GM23338 (cell line): ENCODE measurements around the gene IFNG-AS1. TPM values are rescaled to one million over a fixed set of nuclear protein-coding genes. Genes with fewer than 3 reads are reported as not detected.

Experiments
- ATAC-seq: fragments of 200-7000 bp; cut with Tn5 transposase; 3 replicates; pipeline ENCODE4 v1.9.1; 2020
- DNase-seq: peaks from one replicate; pipeline ENCODE4 v3.0.0-alpha.2; 2015; ENCODE audit warnings: low spot score
- H2AFZ ChIP-seq: fragments of 200-600 bp; sonication (generic); 2 replicates; pipeline ENCODE4 v1.8.0; 2016; ENCODE audit warnings: antibody characterized with exemption, mild to moderate bottlenecking, moderate library complexity
- H3F3A ChIP-seq: fragments of 200-600 bp; sonication (generic); replicated peaks from 2 replicates; pipeline ENCODE4 v1.8.0; 2017; ENCODE audit warnings: antibody characterized with exemption, mixed run types, low read depth
- H3K27ac ChIP-seq: fragments of 200-600 bp; sonication (generic); 2 replicates; pipeline ENCODE4 v1.6.1; 2016; ENCODE audit warnings: low read depth
- H3K27me3 ChIP-seq: fragments of 200-600 bp; sonication (generic); 2 replicates; pipeline ENCODE4 v1.8.0; 2016; ENCODE audit warnings: mild to moderate bottlenecking, mixed run types, moderate library complexity; ENCODE audit not compliant: insufficient read depth
- H3K36me3 ChIP-seq: fragments of 200-600 bp; sonication (generic); 2 replicates; pipeline ENCODE4 v1.8.0; 2016; ENCODE audit warnings: mild to moderate bottlenecking; ENCODE audit not compliant: insufficient read depth
- H3K4me1 ChIP-seq: fragments of 200-600 bp; sonication (generic); 2 replicates; pipeline ENCODE4 v1.8.0; 2016; ENCODE audit warnings: mild to moderate bottlenecking, moderate library complexity; ENCODE audit not compliant: insufficient read depth
- H3K4me2 ChIP-seq: fragments of 200-600 bp; sonication (generic); 2 replicates; pipeline ENCODE4 v1.7.1; 2017; ENCODE audit warnings: mixed run types
- H3K4me3 ChIP-seq: fragments of 200-600 bp; sonication (generic); 2 replicates; pipeline ENCODE4 v1.6.1; 2016; ENCODE audit warnings: mixed run types
- H3K79me2 ChIP-seq: fragments of 200-600 bp; sonication (generic); replicated peaks from 2 replicates; pipeline ENCODE4 v1.8.0; 2017; ENCODE audit warnings: mild to moderate bottlenecking; ENCODE audit not compliant: insufficient read depth
- H3K9me2 ChIP-seq: fragments of 200-600 bp; sonication (generic); 2 replicates; pipeline ENCODE4 v1.8.0; 2017; ENCODE audit not compliant: insufficient read depth
- H4K20me1 ChIP-seq: fragments of 200-600 bp; sonication (generic); replicated peaks from 2 replicates; pipeline ENCODE4 v1.8.0; 2017; ENCODE audit warnings: mild to moderate bottlenecking; ENCODE audit not compliant: insufficient read depth
- H3K27ac Mint-ChIP-seq: 2 replicates; pipeline ENCODE4 v1.8.0; 2020; ENCODE audit warnings: inconsistent platforms, mild to moderate bottlenecking, moderate library complexity, mixed read lengths
- H3K27me3 Mint-ChIP-seq: 3 replicates; pipeline ENCODE4 v1.8.0; 2022; ENCODE audit warnings: low read depth, mild to moderate bottlenecking, moderate library complexity, mixed read lengths, inconsistent platforms; ENCODE audit not compliant: insufficient read depth, poor library complexity
- H3K36me3 Mint-ChIP-seq: 3 replicates; pipeline ENCODE4 v1.8.0; 2021; ENCODE audit warnings: low read depth, mild to moderate bottlenecking, inconsistent platforms, moderate library complexity, mixed read lengths
- H3K4me1 Mint-ChIP-seq: 3 replicates; pipeline ENCODE4 v1.8.0; 2020; ENCODE audit warnings: mild to moderate bottlenecking, inconsistent platforms, mixed read lengths
- H3K4me3 Mint-ChIP-seq: 3 replicates; pipeline ENCODE4 v1.8.0; 2021; ENCODE audit warnings: moderate library complexity, mild to moderate bottlenecking, inconsistent platforms, mixed read lengths
- H3K9me3 Mint-ChIP-seq: 3 replicates; pipeline ENCODE4 v1.8.0; 2020; ENCODE audit warnings: moderate library complexity, mild to moderate bottlenecking, inconsistent platforms, mixed read lengths
- CREB1 ChIP-seq: fragments of 250-450 bp; sonication (Bioruptor Pico); IDR thresholded peaks from 2 replicates; pipeline ENCODE4 v1.5.0; 2020; ENCODE audit warnings: low read depth, mild to moderate bottlenecking, moderate library complexity
- ETS1 ChIP-seq: IDR thresholded peaks from 2 replicates; pipeline ENCODE4 v1.6.1; 2016; ENCODE audit warnings: antibody characterized with exemption
- EZH2 ChIP-seq: fragments of 200-600 bp; sonication (generic); IDR thresholded peaks from one replicate; pipeline ENCODE4 v1.8.0; 2017; ENCODE audit warnings: antibody characterized with exemption, mild to moderate bottlenecking, low read depth; ENCODE audit not compliant: unreplicated experiment
- EZH2phosphoT487 ChIP-seq: fragments of 200-600 bp; sonication (generic); IDR thresholded peaks from one replicate; pipeline ENCODE4 v1.8.1; 2018; ENCODE audit warnings: antibody characterized with exemption; ENCODE audit not compliant: unreplicated experiment
- JUNB ChIP-seq: IDR thresholded peaks from one replicate; pipeline ENCODE4 v1.6.1; 2016; ENCODE audit warnings: antibody characterized with exemption; ENCODE audit not compliant: unreplicated experiment
- NANOG ChIP-seq: IDR thresholded peaks from 2 replicates; pipeline ENCODE4 v1.6.1; 2016; ENCODE audit warnings: antibody characterized with exemption, borderline replicate concordance
- POLR2AphosphoS5 ChIP-seq: IDR thresholded peaks from 2 replicates; pipeline ENCODE4 v1.6.1; 2016; ENCODE audit warnings: antibody characterized with exemption, low read depth
- REST ChIP-seq: IDR thresholded peaks from one replicate; pipeline ENCODE4 v1.6.1; 2018; ENCODE audit warnings: antibody characterized with exemption; ENCODE audit not compliant: unreplicated experiment
- STAT1 ChIP-seq: IDR thresholded peaks from one replicate; pipeline ENCODE4 v1.6.1; 2016; ENCODE audit warnings: antibody characterized with exemption; ENCODE audit not compliant: unreplicated experiment
- ZNF114 ChIP-seq: fragments of 250-450 bp; sonication (Bioruptor Pico); IDR thresholded peaks from 2 replicates; pipeline ENCODE4 v1.5.0; 2020; ENCODE audit warnings: mild to moderate bottlenecking, moderate library complexity
- ZNF331 ChIP-seq: fragments of 250-450 bp; sonication (Bioruptor Pico); IDR thresholded peaks from 2 replicates; pipeline ENCODE4 v1.5.0; 2020; ENCODE audit warnings: low read depth, mild to moderate bottlenecking, moderate library complexity
- polyA plus RNA-seq: library from polyadenylated mRNA; unstranded; fragments of >200 nt; fragmentation: Nextera tagmentation; extraction: Ambion mirVana; gene quantifications from 2 replicates; pipeline ENCODE4 v1.2.1, GENCODE V29; 2016
- total RNA-seq: library from RNA; depleted of rRNA; stranded (reverse); fragments of >200 nt; shearing (Covaris generic); gene quantifications from 2 replicates; pipeline ENCODE4 v1.2.3, GENCODE V29; 2014
- TF ChIP-seq, protein P1 (sequence below), 2 experiments: fragments of 200-600 bp in 1 of 2; sonication (generic) in 1 of 2; conservative IDR thresholded peaks; 2 replicates each; pipeline versions ENCODE4 v1.5.1 to v1.6.1; 2016 to 2017; ENCODE audit warnings: antibody characterized with exemption in 2 of 2, low read depth in 2 of 2, mild to moderate bottlenecking in 2 of 2, moderate library complexity in 1 of 2
- TF ChIP-seq, protein P2 (sequence below): fragments of 250-450 bp; sonication (Bioruptor Pico); IDR thresholded peaks from 2 replicates; pipeline ENCODE4 v1.5.0; 2020; ENCODE audit warnings: mild to moderate bottlenecking, moderate library complexity

The IFNG-AS1 gene
- total and polyA plus RNA-seq, 2 experiments from 2014 or later: not detected

GRCh38 chr12:67968321-67968720 is 20.9 kb upstream of the IFNG-AS1 start:
- no peaks in the 10 kb centered on the region for H3K27me3 ChIP-seq
- H3K79me2 ChIP-seq: no peaks in the 10 kb centered on the region
- ATAC-seq (no peak), DNase-seq (no peak)
- no peaks in the 10 kb centered on the region for H3K36me3 ChIP-seq
- H4K20me1 ChIP-seq: no peaks in the 10 kb centered on the region
- no peak overlapping the region for H3K4me3 ChIP-seq
- no peaks in the 10 kb centered on the region for H3F3A ChIP-seq
- H3K4me1 Mint-ChIP-seq: no peaks in the 10 kb centered on the region
- H3K4me2 ChIP-seq: no peak overlapping the region
- no peak overlapping the region for H2AFZ ChIP-seq
- peaks cover 3% of the 10 kb centered on the region; the same call in 1 of the 2 replicates for H3K9me2 ChIP-seq
- H3K27ac ChIP-seq: no peak overlapping the region
- H3K27ac Mint-ChIP-seq: no peak overlapping the region
- H3K27me3 Mint-ChIP-seq: peaks cover 2% of the 10 kb centered on the region
- H3K4me1 ChIP-seq: no peaks in the 10 kb centered on the region
- no peak for TF ChIP-seq CREB1
- TF ChIP-seq, protein P1, sequence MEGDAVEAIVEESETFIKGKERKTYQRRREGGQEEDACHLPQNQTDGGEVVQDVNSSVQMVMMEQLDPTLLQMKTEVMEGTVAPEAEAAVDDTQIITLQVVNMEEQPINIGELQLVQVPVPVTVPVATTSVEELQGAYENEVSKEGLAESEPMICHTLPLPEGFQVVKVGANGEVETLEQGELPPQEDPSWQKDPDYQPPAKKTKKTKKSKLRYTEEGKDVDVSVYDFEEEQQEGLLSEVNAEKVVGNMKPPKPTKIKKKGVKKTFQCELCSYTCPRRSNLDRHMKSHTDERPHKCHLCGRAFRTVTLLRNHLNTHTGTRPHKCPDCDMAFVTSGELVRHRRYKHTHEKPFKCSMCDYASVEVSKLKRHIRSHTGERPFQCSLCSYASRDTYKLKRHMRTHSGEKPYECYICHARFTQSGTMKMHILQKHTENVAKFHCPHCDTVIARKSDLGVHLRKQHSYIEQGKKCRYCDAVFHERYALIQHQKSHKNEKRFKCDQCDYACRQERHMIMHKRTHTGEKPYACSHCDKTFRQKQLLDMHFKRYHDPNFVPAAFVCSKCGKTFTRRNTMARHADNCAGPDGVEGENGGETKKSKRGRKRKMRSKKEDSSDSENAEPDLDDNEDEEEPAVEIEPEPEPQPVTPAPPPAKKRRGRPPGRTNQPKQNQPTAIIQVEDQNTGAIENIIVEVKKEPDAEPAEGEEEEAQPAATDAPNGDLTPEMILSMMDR (conservative IDR thresholded peaks at IDR 0.05; ENCODE audit: low read depth in 2 of 2): no peak
- no peak for TF ChIP-seq EZH2
- TF ChIP-seq STAT1: no peak
- no peak for TF ChIP-seq NANOG
- no peak for TF ChIP-seq POLR2AphosphoS5
- no peak for TF ChIP-seq EZH2phosphoT487
- no peak for TF ChIP-seq ETS1
- TF ChIP-seq JUNB: no peak
- no peak for TF ChIP-seq ZNF114 (CRISPR knock-in tag)
- TF ChIP-seq, protein P2, sequence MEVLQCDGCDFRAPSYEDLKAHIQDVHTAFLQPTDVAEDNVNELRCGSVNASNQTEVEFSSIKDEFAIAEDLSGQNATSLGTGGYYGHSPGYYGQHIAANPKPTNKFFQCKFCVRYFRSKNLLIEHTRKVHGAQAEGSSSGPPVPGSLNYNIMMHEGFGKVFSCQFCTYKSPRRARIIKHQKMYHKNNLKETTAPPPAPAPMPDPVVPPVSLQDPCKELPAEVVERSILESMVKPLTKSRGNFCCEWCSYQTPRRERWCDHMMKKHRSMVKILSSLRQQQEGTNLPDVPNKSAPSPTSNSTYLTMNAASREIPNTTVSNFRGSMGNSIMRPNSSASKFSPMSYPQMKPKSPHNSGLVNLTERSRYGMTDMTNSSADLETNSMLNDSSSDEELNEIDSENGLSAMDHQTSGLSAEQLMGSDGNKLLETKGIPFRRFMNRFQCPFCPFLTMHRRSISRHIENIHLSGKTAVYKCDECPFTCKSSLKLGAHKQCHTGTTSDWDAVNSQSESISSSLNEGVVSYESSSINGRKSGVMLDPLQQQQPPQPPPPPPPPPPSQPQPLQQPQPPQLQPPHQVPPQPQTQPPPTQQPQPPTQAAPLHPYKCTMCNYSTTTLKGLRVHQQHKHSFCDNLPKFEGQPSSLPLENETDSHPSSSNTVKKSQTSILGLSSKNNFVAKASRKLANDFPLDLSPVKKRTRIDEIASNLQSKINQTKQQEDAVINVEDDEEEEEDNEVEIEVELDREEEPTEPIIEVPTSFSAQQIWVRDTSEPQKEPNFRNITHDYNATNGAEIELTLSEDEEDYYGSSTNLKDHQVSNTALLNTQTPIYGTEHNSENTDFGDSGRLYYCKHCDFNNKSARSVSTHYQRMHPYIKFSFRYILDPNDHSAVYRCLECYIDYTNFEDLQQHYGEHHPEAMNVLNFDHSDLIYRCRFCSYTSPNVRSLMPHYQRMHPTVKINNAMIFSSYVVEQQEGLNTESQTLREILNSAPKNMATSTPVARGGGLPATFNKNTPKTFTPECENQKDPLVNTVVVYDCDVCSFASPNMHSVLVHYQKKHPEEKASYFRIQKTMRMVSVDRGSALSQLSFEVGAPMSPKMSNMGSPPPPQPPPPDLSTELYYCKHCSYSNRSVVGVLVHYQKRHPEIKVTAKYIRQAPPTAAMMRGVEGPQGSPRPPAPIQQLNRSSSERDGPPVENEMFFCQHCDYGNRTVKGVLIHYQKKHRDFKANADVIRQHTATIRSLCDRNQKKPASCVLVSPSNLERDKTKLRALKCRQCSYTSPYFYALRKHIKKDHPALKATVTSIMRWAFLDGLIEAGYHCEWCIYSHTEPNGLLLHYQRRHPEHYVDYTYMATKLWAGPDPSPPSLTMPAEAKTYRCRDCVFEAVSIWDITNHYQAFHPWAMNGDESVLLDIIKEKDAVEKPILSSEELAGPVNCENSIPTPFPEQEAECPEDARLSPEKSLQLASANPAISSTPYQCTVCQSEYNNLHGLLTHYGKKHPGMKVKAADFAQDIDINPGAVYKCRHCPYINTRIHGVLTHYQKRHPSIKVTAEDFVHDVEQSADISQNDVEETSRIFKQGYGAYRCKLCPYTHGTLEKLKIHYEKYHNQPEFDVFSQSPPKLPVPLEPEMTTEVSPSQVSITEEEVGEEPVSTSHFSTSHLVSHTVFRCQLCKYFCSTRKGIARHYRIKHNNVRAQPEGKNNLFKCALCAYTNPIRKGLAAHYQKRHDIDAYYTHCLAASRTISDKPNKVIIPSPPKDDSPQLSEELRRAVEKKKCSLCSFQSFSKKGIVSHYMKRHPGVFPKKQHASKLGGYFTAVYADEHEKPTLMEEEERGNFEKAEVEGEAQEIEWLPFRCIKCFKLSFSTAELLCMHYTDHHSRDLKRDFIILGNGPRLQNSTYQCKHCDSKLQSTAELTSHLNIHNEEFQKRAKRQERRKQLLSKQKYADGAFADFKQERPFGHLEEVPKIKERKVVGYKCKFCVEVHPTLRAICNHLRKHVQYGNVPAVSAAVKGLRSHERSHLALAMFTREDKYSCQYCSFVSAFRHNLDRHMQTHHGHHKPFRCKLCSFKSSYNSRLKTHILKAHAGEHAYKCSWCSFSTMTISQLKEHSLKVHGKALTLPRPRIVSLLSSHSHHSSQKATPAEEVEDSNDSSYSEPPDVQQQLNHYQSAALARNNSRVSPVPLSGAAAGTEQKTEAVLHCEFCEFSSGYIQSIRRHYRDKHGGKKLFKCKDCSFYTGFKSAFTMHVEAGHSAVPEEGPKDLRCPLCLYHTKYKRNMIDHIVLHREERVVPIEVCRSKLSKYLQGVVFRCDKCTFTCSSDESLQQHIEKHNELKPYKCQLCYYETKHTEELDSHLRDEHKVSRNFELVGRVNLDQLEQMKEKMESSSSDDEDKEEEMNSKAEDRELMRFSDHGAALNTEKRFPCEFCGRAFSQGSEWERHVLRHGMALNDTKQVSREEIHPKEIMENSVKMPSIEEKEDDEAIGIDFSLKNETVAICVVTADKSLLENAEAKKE (CRISPR knock-in tag): no peak
- no peak for TF ChIP-seq REST
- TF ChIP-seq ZNF331: no peak
- H3K4me3 Mint-ChIP-seq: no peak overlapping the region
- no peaks in the 10 kb centered on the region for H3K9me3 Mint-ChIP-seq
- no peaks in the 10 kb centered on the region for H3K36me3 Mint-ChIP-seq
